ENCODE measurements around the gene HOXD11. TPM values are rescaled to one million over a fixed set of nuclear protein-coding genes. Genes with fewer than 3 reads are reported as not detected.

HOXD11 gene
- total and polyA plus RNA-seq, 9 of the 15 experiments (the other 6 are each of a cell fraction or from before 2014, with no cell fraction given) = not detected

- TF ChIP-seq E2F4 (CRISPR knock-in tag; IDR thresholded peaks at IDR 0.05; ENCODE audit: low read depth) (no peak), ZFX (CRISPR knock-in tag; IDR thresholded peaks at IDR 0.05) (no peak), MAFF (IDR thresholded peaks at IDR 0.05; ENCODE audit: low read length) (no peak), RBBP5 (IDR thresholded peaks at IDR 0.05; ENCODE audit: borderline replicate concordance, insufficient read depth, low read length, poor library complexity, severe bottlenecking) (no peak), LEF1 (IDR thresholded peaks at IDR 0.05) (no peak)
These were observed 39.6 kb downstream of the HOXD11 start (continued) for GRCh38 chr2:176146645-176147044.

- in situ Hi-C loops (cut with MboI) = loop anchor here (25.0 kb wide), 2 partner anchors 665 to 1615 kb away; no protein-coding TSS in a partner anchor
These were observed 40.2 kb downstream of the HOXD11 start for GRCh38 chr2:176147210-176147799.

More at GRCh38 chr2:176147210-176147799, 40.2 kb downstream of the HOXD11 start:
- ATAC-seq (no peak), FAIRE-seq (no peak), DNase-seq (ENCODE audit: extremely low read depth in 1 of 4, low spot score in 3 of 4) (no peak)
- Histone ChIP-seq H3K4me3 (no peak overlapping the region), H3K4me2 (ENCODE audit: insufficient read depth, low read length) (no peak overlapping the region), H3K4me1 (replicated peaks in 1 of 2; ENCODE audit: control insufficient read depth in 2 of 2, insufficient read depth in 2 of 2, low read length in 2 of 2) (peaks cover 0 to 7% of the 10 kb centered on the region in 2 experiments; a peak in 1 of 5 replicates), H3K27me3 (ENCODE audit: control insufficient read depth in 2 of 2, insufficient read depth in 2 of 2, low read length in 2 of 2) (peaks cover 58 to 61% of the 10 kb centered on the region in 2 experiments), H3K9me1 (ENCODE audit: control insufficient read depth, insufficient read depth, low read length) (no peaks in the 10 kb centered on the region), H4K20me1 (replicated peaks; ENCODE audit: control insufficient read depth, insufficient read depth, low read length) (no peaks in the 10 kb centered on the region; the same call in 1 of the 2 replicates), H3K9ac (ENCODE audit: insufficient read depth in 1 of 2, low read depth in 2 of 2, low read length in 2 of 2) (no peak overlapping the region), H3K9me3 (replicated peaks; ENCODE audit: control insufficient read depth, insufficient read depth, low read depth, low read length) (no peaks in the 10 kb centered on the region), H3K27ac (ENCODE audit: extremely low read depth, low read depth, low read length) (no peak overlapping the region), H3K36me3 (ENCODE audit: control insufficient read depth, insufficient read depth, low read length) (no peaks in the 10 kb centered on the region), H2AFZ (ENCODE audit: low read depth, low read length) (no peak overlapping the region), H3K79me2 (ENCODE audit: control insufficient read depth, insufficient read depth, low read length) (no peaks in the 10 kb centered on the region)
- intact Hi-C loops (cut with micrococcal nuclease) = loop anchor here (10.0 kb wide), 2 partner anchors 227 to 1607 kb away; no protein-coding TSS in a partner anchor
- 22% methylated on average over 25 of the region's 32 CpGs for WGBS (ENCODE audit: insufficient coverage, low coverage, missing lambda C conversion rate)
- ChIA-PET CTCF (ENCODE audit: low intra/inter-chr PET ratio) (no interaction called here), POLR2A (no interaction called here)
- no peak for TF ChIP-seq GTF2F1 (IDR thresholded peaks at IDR 0.05; ENCODE audit: low read depth, low read length)
- no peak for TF ChIP-seq ILK (tag; IDR thresholded peaks at IDR 0.05; ENCODE audit: borderline replicate concordance, low read depth)
- no peak for TF ChIP-seq ZBTB17 (CRISPR knock-in tag; IDR thresholded peaks at IDR 0.05)
- TF ChIP-seq MLLT1 (IDR thresholded peaks at IDR 0.05) = no peak
- TF ChIP-seq KLF6 (CRISPR knock-in tag; IDR thresholded peaks at IDR 0.05; ENCODE audit: borderline replicate concordance) = no peak
- TF ChIP-seq SPI1 (IDR thresholded peaks at IDR 0.05; ENCODE audit: borderline replicate concordance, low read depth, low read length) = no peak
- TF ChIP-seq ZNF274 (IDR thresholded peaks at IDR 0.05; ENCODE audit: borderline replicate concordance, low read depth, low read length) = no peak
- no TSS peak for BruUV-seq (replicated peaks)

Measured in K562 (cell line).